ENCODE data around the gene SETDB1. TPM values are rescaled to one million over a fixed set of nuclear protein-coding genes. Genes with fewer than 3 reads are reported as not detected.
"Not testable (repeated sequence)": the region's sequence is repeated elsewhere in the genome, so short reads cannot be mapped to it uniquely, and the experiment has no call there.

Gene SETDB1
- total RNA-seq (2014; rRNA removed; shearing (Covaris generic)), result 21.0 and 30.6 TPM in 2 replicates

- Histone ChIP-seq H3K27me3 (replicated peaks) (no peaks in the 10 kb centered on the region), H3K4me1 (replicated peaks) (peaks cover 7% of the 10 kb centered on the region), H3K27ac (peak within 1 kb of the TSS; percentile 87), H3K9me3 (replicated peaks) (no peaks in the 10 kb centered on the region), H3K36me3 (peaks cover 45% of the 10 kb centered on the region), H3K4me3 (peak within 1 kb of the TSS; percentile 62)
- DNase-seq (ENCODE audit: low read depth in 1 of 2, low spot score in 2 of 2), result peak; percentile 92 to 98
Observed at GRCh38 chr1:150926097-150926741, at the start of gene SETDB1. TSS of gene SETDB1 (plus strand) at chr1:150926363. CDS start at chr1:150927715, 1,352 bp downstream.

- peaks cover 12% of the 10 kb centered on the region; the same call in 1 of the 2 replicates for H3K4me1 ChIP-seq (replicated peaks)
- H3K27me3 ChIP-seq (replicated peaks); H3K9me3 ChIP-seq (replicated peaks); H3K36me3 ChIP-seq; H3K4me3 ChIP-seq; H3K27ac ChIP-seq; DNase-seq (ENCODE audit: low read depth in 1 of 2, low spot score in 2 of 2): not testable (repeated sequence)
Observed at GRCh38 chr1:150878931-150879330, 47.2 kb upstream of the SETDB1 start.

- no peaks in the 10 kb centered on the region for H3K9me3 ChIP-seq (replicated peaks)
- no peak for DNase-seq (ENCODE audit: low read depth in 1 of 2, low spot score in 2 of 2)
- 0 out of 2 replicates have a peak, but pooled peaks cover 5% of the 10 kb centered on the region for H3K4me1 ChIP-seq (replicated peaks)
- no peak overlapping the region for H3K4me3 ChIP-seq
- H3K36me3 ChIP-seq, result no peaks in the 10 kb centered on the region
- H3K27ac ChIP-seq, result no peak overlapping the region
- H3K27me3 ChIP-seq (replicated peaks), result peaks cover 5% of the 10 kb centered on the region
Observed at GRCh38 chr1:150881331-150882070, 44.7 kb upstream of the SETDB1 start.

GRCh38 chr1:150883121-150883520, 43.0 kb upstream of the SETDB1 start:
- not testable (repeated sequence) for H3K36me3 ChIP-seq; H3K27me3 ChIP-seq (replicated peaks); H3K9me3 ChIP-seq (replicated peaks); H3K4me1 ChIP-seq (replicated peaks); DNase-seq (ENCODE audit: low read depth in 1 of 2, low spot score in 2 of 2); H3K27ac ChIP-seq; H3K4me3 ChIP-seq

- Histone ChIP-seq H3K27ac (no peak within 1 kb of the TSS), H3K9me3 (replicated peaks) (no peaks in the 10 kb centered on the region), H3K36me3 (no peaks in the 10 kb centered on the region), H3K27me3 (replicated peaks) (peaks cover 7% of the 10 kb centered on the region), H3K4me1 (replicated peaks) (no peaks in the 10 kb centered on the region), H3K4me3 (no peak within 1 kb of the TSS)
- no peak for DNase-seq (ENCODE audit: low read depth in 1 of 2, low spot score in 2 of 2)
Observed at GRCh38 chr1:150887018-150887417, 39.1 kb upstream of the SETDB1 start, which contains the start of gene CTXND2. TSS of gene CTXND2 (plus strand) at chr1:150887136. CDS start at chr1:150912315, 25,179 bp downstream.

GRCh38 chr1:150888727-150889126, 37.4 kb upstream of the SETDB1 start:
- peaks cover 3% of the 10 kb centered on the region; the same call in 1 of the 2 replicates for H3K27me3 ChIP-seq (replicated peaks)
- no peaks in the 10 kb centered on the region for H3K4me1 ChIP-seq (replicated peaks)
- no peak for DNase-seq (ENCODE audit: low read depth in 1 of 2, low spot score in 2 of 2)
- no peaks in the 10 kb centered on the region for H3K9me3 ChIP-seq (replicated peaks)
- no peak overlapping the region for H3K4me3 ChIP-seq
- no peak overlapping the region for H3K27ac ChIP-seq
- H3K36me3 ChIP-seq, result no peaks in the 10 kb centered on the region

GRCh38 chr1:150890033-150890416, 36.1 kb upstream of the SETDB1 start:
- H3K4me3 ChIP-seq, result no peak overlapping the region
- DNase-seq (ENCODE audit: low read depth in 1 of 2, low spot score in 2 of 2), result no peak
- peaks cover 3% of the 10 kb centered on the region; the same call in 1 of the 2 replicates for H3K27me3 ChIP-seq (replicated peaks)
- H3K36me3 ChIP-seq, result no peaks in the 10 kb centered on the region
- H3K9me3 ChIP-seq (replicated peaks), result no peaks in the 10 kb centered on the region
- no peaks in the 10 kb centered on the region for H3K4me1 ChIP-seq (replicated peaks)
- no peak overlapping the region for H3K27ac ChIP-seq

GRCh38 chr1:150893336-150893913, 32.7 kb upstream of the SETDB1 start:
- Histone ChIP-seq H3K27ac (no peak overlapping the region), H3K36me3 (no peaks in the 10 kb centered on the region)

GRCh38 chr1:150895618-150896017, 30.5 kb upstream of the SETDB1 start:
- Histone ChIP-seq H3K4me3 (no peak overlapping the region), H3K27ac (no peak overlapping the region), H3K9me3 (replicated peaks) (no peaks in the 10 kb centered on the region), H3K27me3 (replicated peaks) (no peaks in the 10 kb centered on the region), H3K4me1 (replicated peaks) (no peaks in the 10 kb centered on the region), H3K36me3 (no peaks in the 10 kb centered on the region)
- peak in 1 of 2 experiments; percentile 6 for DNase-seq (ENCODE audit: low read depth in 1 of 2, low spot score in 2 of 2)

More at GRCh38 chr1:150893336-150893913, 32.7 kb upstream of the SETDB1 start:
- Histone ChIP-seq H3K4me3 (no peak overlapping the region), H3K27me3 (replicated peaks) (no peaks in the 10 kb centered on the region; the same call in 1 of the 2 replicates), H3K9me3 (replicated peaks) (no peaks in the 10 kb centered on the region), H3K4me1 (replicated peaks) (no peaks in the 10 kb centered on the region)
- DNase-seq (ENCODE audit: low read depth in 1 of 2, low spot score in 2 of 2), result no peak

- not testable (repeated sequence) for H3K4me1 ChIP-seq (replicated peaks); H3K4me3 ChIP-seq; DNase-seq (ENCODE audit: low read depth in 1 of 2, low spot score in 2 of 2); H3K9me3 ChIP-seq (replicated peaks); H3K27ac ChIP-seq; H3K27me3 ChIP-seq (replicated peaks); H3K36me3 ChIP-seq
Observed at GRCh38 chr1:150899795-150900194, 26.4 kb upstream of the SETDB1 start.

GRCh38 chr1:150902346-150902745, 23.8 kb upstream of the SETDB1 start:
- H3K36me3 ChIP-seq, result no peaks in the 10 kb centered on the region
- no peak overlapping the region for H3K4me3 ChIP-seq
- H3K4me1 ChIP-seq (replicated peaks), result no peaks in the 10 kb centered on the region
- H3K27me3 ChIP-seq (replicated peaks), result no peaks in the 10 kb centered on the region
- no peak overlapping the region for H3K27ac ChIP-seq
- no peaks in the 10 kb centered on the region for H3K9me3 ChIP-seq (replicated peaks)
- no peak for DNase-seq (ENCODE audit: low read depth in 1 of 2, low spot score in 2 of 2)

- DNase-seq (ENCODE audit: low read depth in 1 of 2, low spot score in 2 of 2), result no peak
- no peak overlapping the region for H3K4me3 ChIP-seq
- H3K27ac ChIP-seq, result no peak overlapping the region
- no peaks in the 10 kb centered on the region for H3K27me3 ChIP-seq (replicated peaks)
- no peaks in the 10 kb centered on the region for H3K9me3 ChIP-seq (replicated peaks)
- H3K4me1 ChIP-seq (replicated peaks), result no peaks in the 10 kb centered on the region
- no peaks in the 10 kb centered on the region for H3K36me3 ChIP-seq
Observed at GRCh38 chr1:150902751-150903150, 23.4 kb upstream of the SETDB1 start.

- no peak for DNase-seq (ENCODE audit: low read depth in 1 of 2, low spot score in 2 of 2)
- H3K4me3 ChIP-seq, result no peak overlapping the region
- no peaks in the 10 kb centered on the region for H3K9me3 ChIP-seq (replicated peaks)
- no peaks in the 10 kb centered on the region for H3K36me3 ChIP-seq
- no peak overlapping the region for H3K27ac ChIP-seq
- no peaks in the 10 kb centered on the region for H3K4me1 ChIP-seq (replicated peaks)
- H3K27me3 ChIP-seq (replicated peaks), result no peaks in the 10 kb centered on the region
Observed at GRCh38 chr1:150905301-150905700, 20.9 kb upstream of the SETDB1 start.

- H3K27me3 ChIP-seq (replicated peaks), result no peaks in the 10 kb centered on the region
- H3K9me3 ChIP-seq (replicated peaks), result no peaks in the 10 kb centered on the region
- H3K36me3 ChIP-seq, result no peaks in the 10 kb centered on the region
- no peak overlapping the region for H3K27ac ChIP-seq
- no peak for DNase-seq (ENCODE audit: low read depth in 1 of 2, low spot score in 2 of 2)
- H3K4me3 ChIP-seq, result no peak overlapping the region
- no peaks in the 10 kb centered on the region for H3K4me1 ChIP-seq (replicated peaks)
Observed at GRCh38 chr1:150906329-150906728, 19.8 kb upstream of the SETDB1 start.

All from SJSA1 (cell line).